H1 (cell line): ENCODE data around the gene MRPS27.

Source experiments
- CTCF ChIP-seq, 3 experiments: IDR thresholded peaks; 1 replicate in 2 of 3; 2 replicates in 1 of 3; pipeline versions ENCODE4 v1.5.1 to v1.6.1; 2011; ENCODE audit warnings: low read length in 3 of 3, mild to moderate bottlenecking in 3 of 3, inconsistent platforms in 2 of 3, low read depth in 1 of 3, moderate library complexity in 1 of 3; ENCODE audit not compliant: insufficient read depth in 1 of 3; ENCODE audit errors: control extremely low read depth in 1 of 3
- MAFK ChIP-seq: IDR thresholded peaks from 2 replicates; pipeline ENCODE4 v1.6.1; 2012; ENCODE audit warnings: low read depth, mild to moderate bottlenecking, improper control_type of control experiment, low read length
- POLR2A ChIP-seq, 2 experiments: IDR thresholded peaks; 1 replicate in 1 of 2; 2 replicates in 1 of 2; pipeline ENCODE4 v1.6.1; 2011; ENCODE audit warnings: low read depth in 2 of 2, low read length in 2 of 2, mild to moderate bottlenecking in 2 of 2; ENCODE audit errors: control extremely low read depth in 1 of 2

- TF ChIP-seq POLR2A (IDR thresholded peaks at IDR 0.05; ENCODE audit: control extremely low read depth in 1 of 2, low read depth in 2 of 2, low read length in 2 of 2) (no peak), MAFK (no peak), CTCF (IDR thresholded peaks at IDR 0.05; ENCODE audit: control extremely low read depth in 1 of 3, insufficient read depth in 1 of 3, low read depth in 1 of 3, low read length in 3 of 3) (no peak)
These were observed 8.1 kb upstream of the MRPS27 start for GRCh38 chr5:72328172-72328571.
